Neural progenitor cell (in vitro differentiated cells): Measurements from ENCODE around the gene KLRF1. TPM values are rescaled to one million over a fixed set of nuclear protein-coding genes. Genes with fewer than 3 reads are reported as not detected.

Experiments
- DNase-seq: peaks from one replicate; pipeline ENCODE4 v3.0.0-alpha.2; 2016; ENCODE audit warnings: low spot score
- H2AFZ ChIP-seq: fragments of 200-600 bp; sonication (generic); replicated peaks from 2 replicates; pipeline ENCODE4 v1.6.1; 2016; ENCODE audit warnings: antibody characterized with exemption
- H3F3A ChIP-seq: fragments of 200-600 bp; sonication (generic); 2 replicates; pipeline ENCODE4 v1.6.1; 2016; ENCODE audit warnings: antibody characterized with exemption, low read depth
- H3K27ac ChIP-seq: fragments of 200-600 bp; sonication (generic); 2 replicates; pipeline ENCODE4 v1.5.1; 2016; ENCODE audit warnings: mild to moderate bottlenecking
- H3K27me3 ChIP-seq: fragments of 200-600 bp; sonication (generic); 2 replicates; pipeline ENCODE4 v1.6.1; 2016; ENCODE audit warnings: mild to moderate bottlenecking, moderate library complexity
- H3K36me3 ChIP-seq: fragments of 200-600 bp; sonication (generic); 2 replicates; pipeline ENCODE4 v1.5.1; 2016
- H3K4me1 ChIP-seq: fragments of 200-600 bp; sonication (generic); 2 replicates; pipeline ENCODE4 v1.6.1; 2016; ENCODE audit warnings: mixed run types
- H3K4me2 ChIP-seq: fragments of 200-600 bp; sonication (generic); 2 replicates; pipeline ENCODE4 v1.6.1; 2016
- H3K4me3 ChIP-seq: fragments of 200-600 bp; sonication (generic); 2 replicates; pipeline ENCODE4 v1.5.1; 2016
- H3K79me2 ChIP-seq: fragments of 200-600 bp; sonication (generic); 2 replicates; pipeline ENCODE4 v1.6.1; 2016; ENCODE audit warnings: low read depth
- H3K9ac ChIP-seq: fragments of 200-600 bp; sonication (generic); 2 replicates; pipeline ENCODE4 v1.6.1; 2016
- H3K9me3 ChIP-seq: fragments of 200-600 bp; sonication (generic); 2 replicates; pipeline ENCODE4 v1.5.1; 2016; ENCODE audit warnings: low read depth
- H4K20me1 ChIP-seq: fragments of 200-600 bp; sonication (generic); 2 replicates; pipeline ENCODE4 v1.6.1; 2016; ENCODE audit warnings: low read depth
- H3K27ac Mint-ChIP-seq: 3 replicates; pipeline ENCODE4 v1.8.0; 2021; ENCODE audit warnings: mixed read lengths
- H3K27me3 Mint-ChIP-seq: 2 replicates; pipeline ENCODE4 v1.8.0; 2022; ENCODE audit warnings: low read depth, mild to moderate bottlenecking, inconsistent platforms, moderate library complexity, mixed read lengths; ENCODE audit not compliant: insufficient read depth
- H3K36me3 Mint-ChIP-seq: 3 replicates; pipeline ENCODE4 v1.8.0; 2021; ENCODE audit warnings: mixed read lengths
- H3K4me1 Mint-ChIP-seq: 3 replicates; pipeline ENCODE4 v1.8.0; 2021; ENCODE audit warnings: mixed read lengths
- H3K4me3 Mint-ChIP-seq: 3 replicates; pipeline ENCODE4 v1.8.0; 2021; ENCODE audit warnings: mild to moderate bottlenecking, moderate library complexity, mixed read lengths
- H3K9me3 Mint-ChIP-seq: 3 replicates; pipeline ENCODE4 v1.8.0; 2020; ENCODE audit warnings: mixed read lengths
- CTCF ChIP-seq: fragments of 200-600 bp; sonication (generic); IDR thresholded peaks from 2 replicates; pipeline ENCODE4 v1.5.1; 2017; ENCODE audit warnings: antibody characterized with exemption, mild to moderate bottlenecking
- EZH2 ChIP-seq: fragments of 200-600 bp; sonication (generic); IDR thresholded peaks from 2 replicates; pipeline ENCODE4 v1.6.1; 2017; ENCODE audit warnings: antibody characterized with exemption, mild to moderate bottlenecking, moderate library complexity
- EZH2phosphoT487 ChIP-seq: fragments of 200-600 bp; sonication (generic); IDR thresholded peaks from 2 replicates; pipeline ENCODE4 v1.6.1; 2017; ENCODE audit warnings: antibody characterized with exemption
- total RNA-seq: library from RNA; depleted of rRNA; stranded (reverse); fragments of >200 nt; gene quantifications from 2 replicates; pipeline ENCODE4 v1.2.3, GENCODE V29; 2015; ENCODE audit warnings: low replicate concordance

The KLRF1 gene
- total RNA-seq, 1 donor from 2014 or later = not detected

- Histone ChIP-seq H3K4me2 (no peak overlapping the region), H3K79me2 (no peaks in the 10 kb centered on the region), H3K4me3 (no peak overlapping the region), H4K20me1 (no peaks in the 10 kb centered on the region), H3K36me3 (no peaks in the 10 kb centered on the region), H2AFZ (no peak overlapping the region), H3K27ac (no peak overlapping the region), H3K9me3 (no peaks in the 10 kb centered on the region), H3F3A (peaks cover 8% of the 10 kb centered on the region), H3K27me3 (no peaks in the 10 kb centered on the region), H3K9ac (no peak overlapping the region), H3K4me1 (no peaks in the 10 kb centered on the region)
- Mint-ChIP-seq H3K36me3 (no peaks in the 10 kb centered on the region), H3K4me1 (no peaks in the 10 kb centered on the region), H3K9me3 (no peaks in the 10 kb centered on the region), H3K4me3 (no peak overlapping the region), H3K27ac (no peak overlapping the region), H3K27me3 (no peaks in the 10 kb centered on the region)
- DNase-seq = no peak
- TF ChIP-seq CTCF = no peak
These were observed 53.3 kb downstream of the KLRF1 start for GRCh38 chr12:9880532-9881078.

- Histone ChIP-seq H3K9me3 (no peaks in the 10 kb centered on the region), H3F3A (peaks cover 8% of the 10 kb centered on the region), H3K27me3 (no peaks in the 10 kb centered on the region), H3K36me3 (no peaks in the 10 kb centered on the region), H3K79me2 (no peaks in the 10 kb centered on the region), H3K4me2 (no peak within 1 kb of the TSS), H3K9ac (no peak within 1 kb of the TSS), H3K27ac (no peak within 1 kb of the TSS), H3K4me1 (no peaks in the 10 kb centered on the region), H2AFZ (no peak within 1 kb of the TSS), H3K4me3 (no peak within 1 kb of the TSS), H4K20me1 (no peaks in the 10 kb centered on the region)
- Mint-ChIP-seq H3K36me3 (no peaks in the 10 kb centered on the region), H3K4me3 (no peak within 1 kb of the TSS), H3K9me3 (no peaks in the 10 kb centered on the region), H3K27me3 (no peaks in the 10 kb centered on the region), H3K4me1 (no peaks in the 10 kb centered on the region), H3K27ac (no peak within 1 kb of the TSS)
- DNase-seq = no peak
- TF ChIP-seq EZH2 (no peak), CTCF (no peak)
These were observed 54.0 kb downstream of the KLRF1 start, which contains the start of gene KLRF2 for GRCh38 chr12:9881246-9881645. KLRF2 (plus strand) TSS chr12:9881489; CDS start chr12:9881596, 107 bp downstream.

- H3K4me3 ChIP-seq = no peak overlapping the region
- Mint-ChIP-seq H3K27ac (no peak overlapping the region), H3K4me1 (no peaks in the 10 kb centered on the region), H3K9me3 (no peaks in the 10 kb centered on the region), H3K36me3 (no peaks in the 10 kb centered on the region), H3K27me3 (no peaks in the 10 kb centered on the region), H3K4me3 (no peak overlapping the region)
- no peaks in the 10 kb centered on the region for H3K79me2 ChIP-seq
- no peak overlapping the region for H3K27ac ChIP-seq
- no peak for TF ChIP-seq EZH2
- TF ChIP-seq EZH2phosphoT487 = no peak
- no peak for TF ChIP-seq CTCF
- H4K20me1 ChIP-seq = no peaks in the 10 kb centered on the region
- H3K27me3 ChIP-seq = no peaks in the 10 kb centered on the region
- H3K4me2 ChIP-seq = no peak overlapping the region
- H2AFZ ChIP-seq = no peak overlapping the region
- no peaks in the 10 kb centered on the region for H3K4me1 ChIP-seq
- peaks cover 8% of the 10 kb centered on the region for H3F3A ChIP-seq
- DNase-seq = no peak
- no peaks in the 10 kb centered on the region for H3K36me3 ChIP-seq
- no peaks in the 10 kb centered on the region for H3K9me3 ChIP-seq
- no peak overlapping the region for H3K9ac ChIP-seq
These were observed 54.7 kb downstream of the KLRF1 start for GRCh38 chr12:9881988-9882387.
